NT2/D1 (cell line): Measurements from ENCODE around the gene USP2.

Experiments used
- DNase-seq: peaks from one replicate; pipeline ENCODE4 v3.0.0-alpha.2; 2011; ENCODE audit warnings: low read depth, low spot score
- H3K27me3 ChIP-seq: 2 replicates; pipeline ENCODE4 v1.6.0; 2011; ENCODE audit warnings: mild to moderate bottlenecking; ENCODE audit not compliant: insufficient read length, insufficient read depth
- H3K36me3 ChIP-seq: 2 replicates; pipeline ENCODE4 v1.6.1; 2011; ENCODE audit warnings: mild to moderate bottlenecking, low read length, mixed read lengths; ENCODE audit not compliant: insufficient read depth, insufficient read length
- H3K4me1 ChIP-seq: 2 replicates; pipeline ENCODE4 v1.5.1; 2011; ENCODE audit not compliant: insufficient read depth, insufficient read length
- H3K4me3 ChIP-seq: 2 replicates; pipeline ENCODE4 v1.5.1; 2011; ENCODE audit warnings: low read depth; ENCODE audit not compliant: insufficient read length
- H3K9ac ChIP-seq: 2 replicates; pipeline ENCODE4 v1.6.0; 2011; ENCODE audit warnings: low read depth; ENCODE audit not compliant: insufficient read length
- H3K9me3 ChIP-seq: 2 replicates; pipeline ENCODE4 v1.5.1; 2011; ENCODE audit warnings: mild to moderate bottlenecking, low read length; ENCODE audit not compliant: insufficient read depth
- SUZ12 ChIP-seq: IDR thresholded peaks from 2 replicates; pipeline ENCODE4 v1.6.1; 2011; ENCODE audit not compliant: insufficient read length, insufficient read depth; ENCODE audit errors: extremely low read depth
- YY1 ChIP-seq: IDR thresholded peaks from 2 replicates; pipeline ENCODE4 v1.6.1; 2011; ENCODE audit not compliant: insufficient read length, insufficient read depth
- ZNF274 ChIP-seq: IDR thresholded peaks from 2 replicates; pipeline ENCODE4 v1.6.1; 2011; ENCODE audit warnings: mild to moderate bottlenecking, low read depth, low read length

The USP2 gene

GRCh38 chr11:119381181-119381988, at the start of gene USP2:
TSS of gene USP2 (minus strand) at chr11:119381690. CDS start at chr11:119373480, 8,210 bp downstream.
- H3K4me1 ChIP-seq: peaks cover 17% of the 10 kb centered on the region
- H3K9ac ChIP-seq: peak within 1 kb of the TSS; percentile 62
- TF ChIP-seq SUZ12 (no peak), YY1 (no peak), ZNF274 (no peak)
- peak; percentile 86 for DNase-seq
- H3K9me3 ChIP-seq: no peaks in the 10 kb centered on the region
- H3K27me3 ChIP-seq: peaks cover 8% of the 10 kb centered on the region
- H3K4me3 ChIP-seq: peak within 1 kb of the TSS; percentile 56
- no peaks in the 10 kb centered on the region for H3K36me3 ChIP-seq

- Histone ChIP-seq H3K36me3 (no peaks in the 10 kb centered on the region), H3K4me3 (no peak overlapping the region), H3K9ac (no peak overlapping the region), H3K4me1 (peaks cover 14% of the 10 kb centered on the region), H3K9me3 (no peaks in the 10 kb centered on the region), H3K27me3 (no peaks in the 10 kb centered on the region)
- DNase-seq: no peak
- no peak for TF ChIP-seq ZNF274
- no peak for TF ChIP-seq SUZ12
- TF ChIP-seq YY1: no peak
Observed at GRCh38 chr11:119427279-119427678, 45.8 kb upstream of the USP2 start.

- peaks cover 5% of the 10 kb centered on the region for H3K36me3 ChIP-seq
- no peak overlapping the region for H3K9ac ChIP-seq
- DNase-seq: no peak
- TF ChIP-seq YY1: no peak
- TF ChIP-seq SUZ12: no peak
- TF ChIP-seq ZNF274: no peak
- H3K9me3 ChIP-seq: no peaks in the 10 kb centered on the region
- H3K4me3 ChIP-seq: no peak overlapping the region
- peaks cover 9% of the 10 kb centered on the region for H3K4me1 ChIP-seq
- H3K27me3 ChIP-seq: no peaks in the 10 kb centered on the region
Observed at GRCh38 chr11:119426142-119426541, 44.7 kb upstream of the USP2 start.

- TF ChIP-seq YY1: no peak
- TF ChIP-seq SUZ12: no peak
- no peak for TF ChIP-seq ZNF274
- H3K4me1 ChIP-seq: peaks cover 18% of the 10 kb centered on the region
- H3K9me3 ChIP-seq: no peaks in the 10 kb centered on the region
- no peak overlapping the region for H3K9ac ChIP-seq
- no peak overlapping the region for H3K4me3 ChIP-seq
- peaks cover 18% of the 10 kb centered on the region for H3K36me3 ChIP-seq
- H3K27me3 ChIP-seq: no peaks in the 10 kb centered on the region
- DNase-seq: no peak
Observed at GRCh38 chr11:119424775-119425174, 43.3 kb upstream of the USP2 start.

- DNase-seq: no peak
- TF ChIP-seq SUZ12: no peak
- TF ChIP-seq ZNF274: no peak
- TF ChIP-seq YY1: no peak
Observed at GRCh38 chr11:119424276-119424675, 42.8 kb upstream of the USP2 start.

GRCh38 chr11:119423509-119424254, 42.2 kb upstream of the USP2 start:
- peak overlapping the region; percentile 54 for H3K9ac ChIP-seq
- H3K27me3 ChIP-seq: no peaks in the 10 kb centered on the region
- H3K4me3 ChIP-seq: peak overlapping the region; percentile 79
- H3K36me3 ChIP-seq: peaks cover 29% of the 10 kb centered on the region
- DNase-seq: no peak
- peaks cover 18% of the 10 kb centered on the region for H3K4me1 ChIP-seq
- no peak for TF ChIP-seq YY1
- TF ChIP-seq ZNF274: no peak
- no peak for TF ChIP-seq SUZ12
- H3K9me3 ChIP-seq: no peaks in the 10 kb centered on the region

More at GRCh38 chr11:119424276-119424675, 42.8 kb upstream of the USP2 start:
- Histone ChIP-seq H3K4me1 (peaks cover 18% of the 10 kb centered on the region), H3K36me3 (peaks cover 23% of the 10 kb centered on the region), H3K4me3 (no peak overlapping the region), H3K27me3 (no peaks in the 10 kb centered on the region), H3K9me3 (no peaks in the 10 kb centered on the region), H3K9ac (no peak overlapping the region)
